Measurements from ENCODE around the gene MMP11.
A peak's percentile ranks its signal among the peaks of the same experiment; 100 is the strongest.

Gene MMP11

DNA sequence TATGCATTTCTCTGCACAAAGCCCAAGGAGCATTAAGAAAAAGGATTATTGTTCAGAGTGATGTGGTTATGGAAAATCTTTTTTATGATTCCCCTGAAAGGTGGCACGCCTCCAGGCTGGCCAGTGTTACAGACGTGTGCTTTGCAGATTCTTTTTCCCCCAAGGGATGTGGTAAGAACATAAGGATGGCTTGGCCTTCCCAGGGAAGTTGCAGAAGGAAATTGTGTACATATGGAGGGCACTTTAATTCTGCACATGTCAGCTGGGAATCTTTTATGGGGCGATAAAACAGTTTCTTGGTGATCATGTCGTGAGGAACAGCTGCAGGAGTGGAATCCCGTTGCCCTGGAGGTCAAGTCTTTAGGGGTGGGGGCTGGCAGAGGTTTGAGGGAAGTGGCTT lies 23.8 kb downstream of the MMP11 start:
- no peak for TF ChIP-seq EZH2phosphoT487 (IDR thresholded peaks at IDR 0.05; ENCODE audit: borderline replicate concordance, low read length)
- no peak for TF ChIP-seq CTCF (IDR thresholded peaks at IDR 0.05; ENCODE audit: low read depth, low read length, poor library complexity, severe bottlenecking)
- H3K27me3 ChIP-seq (ENCODE audit: control insufficient read depth, low read length), result no peaks in the 10 kb centered on the region
- peaks cover 30% of the 10 kb centered on the region for H3F3A ChIP-seq (ENCODE audit: control insufficient read depth, insufficient read depth)
- no peak overlapping the region for H3K4me3 ChIP-seq (ENCODE audit: low read length)
- peaks cover 32% of the 10 kb centered on the region for H3K79me2 ChIP-seq (ENCODE audit: control insufficient read depth, low read length)
- H3K27ac ChIP-seq (ENCODE audit: low read depth, low read length), result peak overlapping the region; percentile 4; the same call in 1 of the 2 replicates
- H3K36me3 ChIP-seq (ENCODE audit: control insufficient read depth, low read length), result peaks cover 78% of the 10 kb centered on the region
- peaks cover 40% of the 10 kb centered on the region for H3K4me1 ChIP-seq (ENCODE audit: control insufficient read depth, low read length)
- H3K9me2 ChIP-seq (replicated peaks; ENCODE audit: control insufficient read depth, low read length), result no peaks in the 10 kb centered on the region
- H4K20me1 ChIP-seq (ENCODE audit: control insufficient read depth, insufficient read depth, low read depth, low read length), result 0 out of 2 replicates have a peak, but pooled peaks cover 10% of the 10 kb centered on the region
- H3K4me2 ChIP-seq (ENCODE audit: low read length), result no peak overlapping the region
- no peaks in the 10 kb centered on the region for H3K9me3 ChIP-seq (ENCODE audit: control insufficient read depth, insufficient read depth, low read length)

DNA sequence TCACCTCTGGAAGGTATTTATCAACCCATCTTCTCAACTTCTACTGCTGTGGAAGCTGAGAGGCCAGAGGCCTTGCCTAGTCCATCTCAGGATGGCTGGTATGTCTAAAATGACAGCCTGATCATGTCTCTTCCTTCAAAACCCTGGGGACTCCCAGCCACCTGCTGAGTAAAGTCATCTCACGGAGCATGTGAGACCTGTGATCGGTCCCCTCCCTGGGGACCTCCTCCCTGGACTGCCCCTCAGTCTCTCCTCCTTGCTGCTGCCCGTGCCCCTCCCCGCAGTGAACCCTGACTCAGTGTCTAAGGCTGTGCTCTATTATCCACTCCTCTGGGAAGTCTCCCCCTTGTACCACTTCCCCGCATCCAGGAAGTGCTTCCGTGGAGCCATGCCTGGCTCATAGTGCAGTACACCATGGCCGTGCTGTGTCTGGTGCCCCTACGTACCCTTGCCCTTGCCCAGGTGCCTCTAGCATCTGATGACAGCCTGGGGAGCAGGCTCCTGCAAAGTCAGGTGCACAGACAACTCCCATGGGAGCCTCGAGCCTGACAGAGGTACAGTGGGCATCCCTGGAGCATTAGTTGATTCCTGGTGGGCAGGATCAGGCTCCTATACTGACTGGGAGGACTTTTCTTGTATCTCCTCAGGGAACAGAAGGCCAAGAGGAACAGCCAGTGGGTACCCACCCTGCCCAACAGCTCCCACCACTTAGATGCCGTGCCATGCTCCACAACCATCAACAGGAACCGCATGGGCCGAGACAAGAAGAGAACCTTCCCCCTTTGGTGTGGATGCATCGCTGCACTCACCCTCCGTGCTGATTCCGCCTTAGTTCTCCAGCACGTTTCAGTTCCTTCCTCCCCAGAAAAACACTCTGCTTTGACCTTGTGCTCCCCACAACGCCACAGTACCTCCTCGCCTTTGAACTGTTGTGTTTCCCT lies 27.9 kb downstream of the MMP11 start:
- Histone ChIP-seq H3K9me2 (replicated peaks; ENCODE audit: control insufficient read depth, low read length) (no peaks in the 10 kb centered on the region), H3K36me3 (ENCODE audit: control insufficient read depth, low read length) (peaks cover 78% of the 10 kb centered on the region), H3K27me3 (ENCODE audit: control insufficient read depth, low read length) (no peaks in the 10 kb centered on the region), H4K20me1 (ENCODE audit: control insufficient read depth, insufficient read depth, low read depth, low read length) (no peaks in the 10 kb centered on the region), H3K9me3 (ENCODE audit: control insufficient read depth, insufficient read depth, low read length) (no peaks in the 10 kb centered on the region), H3K27ac (ENCODE audit: low read depth, low read length) (peak overlapping the region; percentile 97), H3F3A (ENCODE audit: control insufficient read depth, insufficient read depth) (peaks cover 52% of the 10 kb centered on the region), H3K79me2 (ENCODE audit: control insufficient read depth, low read length) (peaks cover 52% of the 10 kb centered on the region), H3K4me3 (ENCODE audit: low read length) (peak overlapping the region; percentile 98), H3K4me2 (ENCODE audit: low read length) (peak overlapping the region; percentile 99), H3K4me1 (ENCODE audit: control insufficient read depth, low read length) (peaks cover 79% of the 10 kb centered on the region)
- TF ChIP-seq CTCF (IDR thresholded peaks at IDR 0.05; ENCODE audit: low read depth, low read length, poor library complexity, severe bottlenecking) (no peak), EZH2phosphoT487 (IDR thresholded peaks at IDR 0.05; ENCODE audit: borderline replicate concordance, low read length) (no peak)

GRCh38 chr22:23801238-23801821 lies 28.7 kb downstream of the MMP11 start:
- Histone ChIP-seq H3K4me1 (ENCODE audit: control insufficient read depth, low read length) (peaks cover 86% of the 10 kb centered on the region), H3K9me2 (replicated peaks; ENCODE audit: control insufficient read depth, low read length) (no peaks in the 10 kb centered on the region), H3K4me3 (ENCODE audit: low read length) (peak overlapping the region; percentile 98), H3K79me2 (ENCODE audit: control insufficient read depth, low read length) (peaks cover 59% of the 10 kb centered on the region), H3K27ac (ENCODE audit: low read depth, low read length) (peak overlapping the region; percentile 97), H3K9me3 (ENCODE audit: control insufficient read depth, insufficient read depth, low read length) (no peaks in the 10 kb centered on the region), H3K4me2 (ENCODE audit: low read length) (peak overlapping the region; percentile 99), H4K20me1 (ENCODE audit: control insufficient read depth, insufficient read depth, low read depth, low read length) (no peaks in the 10 kb centered on the region), H3F3A (ENCODE audit: control insufficient read depth, insufficient read depth) (peaks cover 50% of the 10 kb centered on the region), H3K36me3 (ENCODE audit: control insufficient read depth, low read length) (peaks cover 80% of the 10 kb centered on the region), H3K27me3 (ENCODE audit: control insufficient read depth, low read length) (no peaks in the 10 kb centered on the region)
- peak; percentile 21 for TF ChIP-seq CTCF (IDR thresholded peaks at IDR 0.05; ENCODE audit: low read depth, low read length, poor library complexity, severe bottlenecking)
- no peak for TF ChIP-seq EZH2phosphoT487 (IDR thresholded peaks at IDR 0.05; ENCODE audit: borderline replicate concordance, low read length)
